ENCODE measurements around the gene ETV5.

The ETV5 gene

DNA sequence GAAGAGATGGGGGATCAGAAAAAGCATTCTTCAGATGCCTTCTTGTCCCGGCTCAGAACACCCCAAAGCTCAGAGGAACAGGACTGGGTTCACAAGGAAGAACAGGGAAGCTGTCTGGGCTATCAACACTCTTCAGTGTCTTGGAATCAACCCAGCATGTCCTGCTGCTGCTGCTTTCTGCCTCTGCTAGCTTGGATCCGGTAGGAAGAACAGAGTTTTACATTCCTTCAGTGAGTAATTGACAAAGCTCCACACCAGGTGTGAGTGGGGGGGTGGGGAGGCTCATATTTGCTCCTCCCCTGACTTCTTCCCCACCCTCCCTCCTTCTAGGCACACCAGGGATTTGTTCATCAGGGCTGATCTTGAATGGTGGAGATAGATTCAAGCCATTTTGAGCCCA lies 13.1 kb upstream of the ETV5 start:
- ATAC-seq: no peak
- TF ChIP-seq ZNF565 (CRISPR knock-in tag; conservative IDR thresholded peaks at IDR 0.05; ENCODE audit: low read depth) (no peak), ARNTL (CRISPR knock-in tag; IDR thresholded peaks at IDR 0.05; ENCODE audit: borderline replicate concordance, low read depth) (no peak), BACH2 (CRISPR knock-in tag; IDR thresholded peaks at IDR 0.05; ENCODE audit: borderline replicate concordance) (no peak)
- TF ChIP-seq, protein P1, sequence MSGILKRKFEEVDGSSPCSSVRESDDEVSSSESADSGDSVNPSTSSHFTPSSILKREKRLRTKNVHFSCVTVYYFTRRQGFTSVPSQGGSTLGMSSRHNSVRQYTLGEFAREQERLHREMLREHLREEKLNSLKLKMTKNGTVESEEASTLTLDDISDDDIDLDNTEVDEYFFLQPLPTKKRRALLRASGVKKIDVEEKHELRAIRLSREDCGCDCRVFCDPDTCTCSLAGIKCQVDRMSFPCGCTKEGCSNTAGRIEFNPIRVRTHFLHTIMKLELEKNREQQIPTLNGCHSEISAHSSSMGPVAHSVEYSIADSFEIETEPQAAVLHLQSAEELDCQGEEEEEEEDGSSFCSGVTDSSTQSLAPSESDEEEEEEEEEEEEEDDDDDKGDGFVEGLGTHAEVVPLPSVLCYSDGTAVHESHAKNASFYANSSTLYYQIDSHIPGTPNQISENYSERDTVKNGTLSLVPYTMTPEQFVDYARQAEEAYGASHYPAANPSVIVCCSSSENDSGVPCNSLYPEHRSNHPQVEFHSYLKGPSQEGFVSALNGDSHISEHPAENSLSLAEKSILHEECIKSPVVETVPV (CRISPR knock-in tag; IDR thresholded peaks at IDR 0.05): no peak
- TF ChIP-seq, protein P2, sequence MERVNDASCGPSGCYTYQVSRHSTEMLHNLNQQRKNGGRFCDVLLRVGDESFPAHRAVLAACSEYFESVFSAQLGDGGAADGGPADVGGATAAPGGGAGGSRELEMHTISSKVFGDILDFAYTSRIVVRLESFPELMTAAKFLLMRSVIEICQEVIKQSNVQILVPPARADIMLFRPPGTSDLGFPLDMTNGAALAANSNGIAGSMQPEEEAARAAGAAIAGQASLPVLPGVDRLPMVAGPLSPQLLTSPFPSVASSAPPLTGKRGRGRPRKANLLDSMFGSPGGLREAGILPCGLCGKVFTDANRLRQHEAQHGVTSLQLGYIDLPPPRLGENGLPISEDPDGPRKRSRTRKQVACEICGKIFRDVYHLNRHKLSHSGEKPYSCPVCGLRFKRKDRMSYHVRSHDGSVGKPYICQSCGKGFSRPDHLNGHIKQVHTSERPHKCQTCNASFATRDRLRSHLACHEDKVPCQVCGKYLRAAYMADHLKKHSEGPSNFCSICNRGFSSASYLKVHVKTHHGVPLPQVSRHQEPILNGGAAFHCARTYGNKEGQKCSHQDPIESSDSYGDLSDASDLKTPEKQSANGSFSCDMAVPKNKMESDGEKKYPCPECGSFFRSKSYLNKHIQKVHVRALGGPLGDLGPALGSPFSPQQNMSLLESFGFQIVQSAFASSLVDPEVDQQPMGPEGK (CRISPR knock-in tag; IDR thresholded peaks at IDR 0.05; ENCODE audit: borderline replicate concordance): no peak

DNA sequence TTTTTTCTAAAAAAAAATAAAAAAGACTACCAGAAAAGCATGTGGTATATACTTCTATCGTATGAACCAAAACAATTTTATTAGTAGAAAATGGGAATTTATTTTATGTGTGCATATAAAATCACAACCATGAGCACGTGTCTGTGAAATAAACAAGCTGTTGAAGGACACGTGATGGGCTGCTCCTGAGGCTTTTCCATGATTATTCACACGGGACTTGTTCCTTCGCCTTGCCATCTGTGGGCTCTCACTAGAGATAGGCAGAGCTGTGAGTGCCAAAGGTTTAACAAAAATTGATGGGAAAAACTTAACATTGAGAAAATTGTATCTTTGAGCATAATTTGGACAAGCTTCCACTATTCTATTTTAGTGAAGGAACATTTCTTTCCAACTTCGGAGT lies 12.4 kb upstream of the ETV5 start:
- no peak for ATAC-seq
- TF ChIP-seq PPARA (CRISPR knock-in tag; IDR thresholded peaks at IDR 0.05; ENCODE audit: borderline replicate concordance) (no peak), SNAI2 (CRISPR knock-in tag; IDR thresholded peaks at IDR 0.05) (no peak), ZNF70 (CRISPR knock-in tag; IDR thresholded peaks at IDR 0.05) (no peak), CSDC2 (CRISPR knock-in tag; IDR thresholded peaks at IDR 0.05) (no peak), GLIS3 (CRISPR knock-in tag; IDR thresholded peaks at IDR 0.05) (no peak), ISL1 (CRISPR knock-in tag; IDR thresholded peaks at IDR 0.05) (no peak)
- TF ChIP-seq, protein P1 (CRISPR knock-in tag; IDR thresholded peaks at IDR 0.05): no peak
- TF ChIP-seq, protein P3, sequence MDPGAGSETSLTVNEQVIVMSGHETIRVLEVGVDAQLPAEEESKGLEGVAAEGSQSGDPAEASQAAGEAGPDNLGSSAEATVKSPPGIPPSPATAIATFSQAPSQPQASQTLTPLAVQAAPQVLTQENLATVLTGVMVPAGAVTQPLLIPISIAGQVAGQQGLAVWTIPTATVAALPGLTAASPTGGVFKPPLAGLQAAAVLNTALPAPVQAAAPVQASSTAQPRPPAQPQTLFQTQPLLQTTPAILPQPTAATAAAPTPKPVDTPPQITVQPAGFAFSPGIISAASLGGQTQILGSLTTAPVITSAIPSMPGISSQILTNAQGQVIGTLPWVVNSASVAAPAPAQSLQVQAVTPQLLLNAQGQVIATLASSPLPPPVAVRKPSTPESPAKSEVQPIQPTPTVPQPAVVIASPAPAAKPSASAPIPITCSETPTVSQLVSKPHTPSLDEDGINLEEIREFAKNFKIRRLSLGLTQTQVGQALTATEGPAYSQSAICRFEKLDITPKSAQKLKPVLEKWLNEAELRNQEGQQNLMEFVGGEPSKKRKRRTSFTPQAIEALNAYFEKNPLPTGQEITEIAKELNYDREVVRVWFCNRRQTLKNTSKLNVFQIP (CRISPR knock-in tag; IDR thresholded peaks at IDR 0.05; ENCODE audit: borderline replicate concordance, low read depth): no peak

DNA sequence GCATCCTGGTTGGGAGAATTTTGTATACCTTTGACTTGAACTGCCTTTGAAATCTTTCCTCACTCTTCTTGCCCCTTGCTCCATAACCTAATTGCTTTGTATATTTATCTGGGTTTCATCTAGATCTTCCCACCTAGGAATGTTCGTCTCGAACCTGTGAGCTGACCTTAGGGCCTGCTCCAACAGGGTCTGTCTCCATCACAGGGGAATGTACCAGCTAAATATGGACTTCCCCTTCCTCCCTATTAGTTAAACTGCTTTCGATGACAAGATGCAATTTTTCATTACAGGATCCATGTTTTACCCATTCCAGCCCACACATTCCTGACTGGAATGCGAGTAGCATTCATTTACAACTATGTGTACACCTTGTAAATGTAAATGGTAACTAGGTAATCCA lies 10.6 kb upstream of the ETV5 start:
- TF ChIP-seq, protein P2 (CRISPR knock-in tag; IDR thresholded peaks at IDR 0.05; ENCODE audit: borderline replicate concordance): no peak
- TF ChIP-seq ARNTL (CRISPR knock-in tag; IDR thresholded peaks at IDR 0.05; ENCODE audit: borderline replicate concordance, low read depth) (no peak), SNAI2 (CRISPR knock-in tag; IDR thresholded peaks at IDR 0.05) (no peak), TCF4 (CRISPR knock-in tag; IDR thresholded peaks at IDR 0.05; ENCODE audit: borderline replicate concordance) (no peak), TOX (CRISPR knock-in tag; IDR thresholded peaks at IDR 0.05; ENCODE audit: borderline replicate concordance) (no peak)
- TF ChIP-seq, protein P4, sequence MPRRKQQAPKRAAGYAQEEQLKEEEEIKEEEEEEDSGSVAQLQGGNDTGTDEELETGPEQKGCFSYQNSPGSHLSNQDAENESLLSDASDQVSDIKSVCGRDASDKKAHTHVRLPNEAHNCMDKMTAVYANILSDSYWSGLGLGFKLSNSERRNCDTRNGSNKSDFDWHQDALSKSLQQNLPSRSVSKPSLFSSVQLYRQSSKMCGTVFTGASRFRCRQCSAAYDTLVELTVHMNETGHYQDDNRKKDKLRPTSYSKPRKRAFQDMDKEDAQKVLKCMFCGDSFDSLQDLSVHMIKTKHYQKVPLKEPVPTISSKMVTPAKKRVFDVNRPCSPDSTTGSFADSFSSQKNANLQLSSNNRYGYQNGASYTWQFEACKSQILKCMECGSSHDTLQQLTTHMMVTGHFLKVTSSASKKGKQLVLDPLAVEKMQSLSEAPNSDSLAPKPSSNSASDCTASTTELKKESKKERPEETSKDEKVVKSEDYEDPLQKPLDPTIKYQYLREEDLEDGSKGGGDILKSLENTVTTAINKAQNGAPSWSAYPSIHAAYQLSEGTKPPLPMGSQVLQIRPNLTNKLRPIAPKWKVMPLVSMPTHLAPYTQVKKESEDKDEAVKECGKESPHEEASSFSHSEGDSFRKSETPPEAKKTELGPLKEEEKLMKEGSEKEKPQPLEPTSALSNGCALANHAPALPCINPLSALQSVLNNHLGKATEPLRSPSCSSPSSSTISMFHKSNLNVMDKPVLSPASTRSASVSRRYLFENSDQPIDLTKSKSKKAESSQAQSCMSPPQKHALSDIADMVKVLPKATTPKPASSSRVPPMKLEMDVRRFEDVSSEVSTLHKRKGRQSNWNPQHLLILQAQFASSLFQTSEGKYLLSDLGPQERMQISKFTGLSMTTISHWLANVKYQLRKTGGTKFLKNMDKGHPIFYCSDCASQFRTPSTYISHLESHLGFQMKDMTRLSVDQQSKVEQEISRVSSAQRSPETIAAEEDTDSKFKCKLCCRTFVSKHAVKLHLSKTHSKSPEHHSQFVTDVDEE (CRISPR knock-in tag; IDR thresholded peaks at IDR 0.05): no peak
- ATAC-seq: no peak

DNA sequence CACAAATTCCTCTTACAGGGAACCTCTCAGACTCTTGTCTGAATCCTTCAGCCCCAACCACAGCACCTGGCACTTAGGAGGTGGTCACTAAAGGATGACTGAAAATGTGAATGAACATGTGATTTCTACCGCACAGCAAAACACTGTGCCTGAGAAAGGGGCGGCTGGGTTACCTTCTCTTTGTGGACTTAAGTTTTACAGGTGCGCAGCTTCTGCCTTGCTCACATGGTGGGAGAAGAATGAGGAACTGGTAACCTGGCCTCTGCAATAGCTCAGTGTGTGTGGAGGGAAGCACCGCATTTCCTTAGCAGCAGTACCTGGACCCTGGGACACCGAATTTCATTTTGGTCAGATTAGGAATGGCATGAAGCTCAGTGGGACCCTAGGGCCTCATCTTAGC lies 9.8 kb upstream of the ETV5 start:
- TF ChIP-seq ESRRG (CRISPR knock-in tag; IDR thresholded peaks at IDR 0.05) (no peak), ZNF565 (CRISPR knock-in tag; conservative IDR thresholded peaks at IDR 0.05; ENCODE audit: low read depth) (no peak), TCF4 (CRISPR knock-in tag; IDR thresholded peaks at IDR 0.05; ENCODE audit: borderline replicate concordance) (no peak), ZNF70 (CRISPR knock-in tag; IDR thresholded peaks at IDR 0.05) (no peak), CSDC2 (CRISPR knock-in tag; IDR thresholded peaks at IDR 0.05) (no peak), ZFP30 (CRISPR knock-in tag; IDR thresholded peaks at IDR 0.05) (no peak), ZNF8 (CRISPR knock-in tag; IDR thresholded peaks at IDR 0.05) (no peak)
- TF ChIP-seq, protein P1 (CRISPR knock-in tag; IDR thresholded peaks at IDR 0.05): no peak
- TF ChIP-seq, protein P5, sequence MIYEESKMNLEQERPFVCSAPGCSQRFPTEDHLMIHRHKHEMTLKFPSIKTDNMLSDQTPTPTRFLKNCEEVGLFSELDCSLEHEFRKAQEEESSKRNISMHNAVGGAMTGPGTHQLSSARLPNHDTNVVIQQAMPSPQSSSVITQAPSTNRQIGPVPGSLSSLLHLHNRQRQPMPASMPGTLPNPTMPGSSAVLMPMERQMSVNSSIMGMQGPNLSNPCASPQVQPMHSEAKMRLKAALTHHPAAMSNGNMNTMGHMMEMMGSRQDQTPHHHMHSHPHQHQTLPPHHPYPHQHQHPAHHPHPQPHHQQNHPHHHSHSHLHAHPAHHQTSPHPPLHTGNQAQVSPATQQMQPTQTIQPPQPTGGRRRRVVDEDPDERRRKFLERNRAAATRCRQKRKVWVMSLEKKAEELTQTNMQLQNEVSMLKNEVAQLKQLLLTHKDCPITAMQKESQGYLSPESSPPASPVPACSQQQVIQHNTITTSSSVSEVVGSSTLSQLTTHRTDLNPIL (CRISPR knock-in tag; IDR thresholded peaks at IDR 0.05; ENCODE audit: low read depth): no peak
- ATAC-seq: no peak
